ENCODE results near the gene RBP5.
A peak's percentile ranks its signal among the peaks of the same experiment; 100 is the strongest.
"Not testable (repeated sequence)": the region's sequence is repeated elsewhere in the genome, so short reads cannot be mapped to it uniquely, and the experiment has no call there.

RBP5 gene

GRCh38 chr12:7116196-7116595, 12.5 kb downstream of the RBP5 start:
- Histone ChIP-seq H3K9ac (ENCODE audit: low read length) (no peak overlapping the region), H3K27me3 (ENCODE audit: control insufficient read depth, insufficient read depth, low read length) (no peaks in the 10 kb centered on the region), H3K4me3 (ENCODE audit: low read length) (no peak overlapping the region), H3K36me3 (ENCODE audit: control insufficient read depth, insufficient read depth, low read length) (no peaks in the 10 kb centered on the region), H3K9me3 (ENCODE audit: control insufficient read depth, low read length) (no peaks in the 10 kb centered on the region), H3K4me1 (ENCODE audit: control insufficient read depth, insufficient read depth, low read length) (no peaks in the 10 kb centered on the region)

- Histone ChIP-seq H3K36me3 (ENCODE audit: control insufficient read depth, insufficient read depth, low read length) (no peaks in the 10 kb centered on the region), H3K27me3 (ENCODE audit: control insufficient read depth, insufficient read depth, low read length) (no peaks in the 10 kb centered on the region), H3K4me1 (ENCODE audit: control insufficient read depth, insufficient read depth, low read length) (no peaks in the 10 kb centered on the region), H3K4me3 (ENCODE audit: low read length) (no peak overlapping the region), H3K9me3 (ENCODE audit: control insufficient read depth, low read length) (no peaks in the 10 kb centered on the region), H3K9ac (ENCODE audit: low read length) (no peak overlapping the region)
Observed at GRCh38 chr12:7114851-7115250, 13.8 kb downstream of the RBP5 start.

GRCh38 chr12:7114008-7114407, 14.7 kb downstream of the RBP5 start:
- Histone ChIP-seq H3K27me3 (ENCODE audit: control insufficient read depth, insufficient read depth, low read length) (no peaks in the 10 kb centered on the region), H3K36me3 (ENCODE audit: control insufficient read depth, insufficient read depth, low read length) (no peaks in the 10 kb centered on the region), H3K9ac (ENCODE audit: low read length) (no peak overlapping the region), H3K4me1 (ENCODE audit: control insufficient read depth, insufficient read depth, low read length) (peaks cover 6% of the 10 kb centered on the region), H3K4me3 (ENCODE audit: low read length) (no peak overlapping the region), H3K9me3 (ENCODE audit: control insufficient read depth, low read length) (no peaks in the 10 kb centered on the region)

- peaks cover 6% of the 10 kb centered on the region for H3K4me1 ChIP-seq (ENCODE audit: control insufficient read depth, insufficient read depth, low read length)
- no peaks in the 10 kb centered on the region for H3K36me3 ChIP-seq (ENCODE audit: control insufficient read depth, insufficient read depth, low read length)
Observed at GRCh38 chr12:7113389-7113871, 15.3 kb downstream of the RBP5 start.

GRCh38 chr12:7112041-7112440, 16.6 kb downstream of the RBP5 start:
- peaks cover 6% of the 10 kb centered on the region for H3K4me1 ChIP-seq (ENCODE audit: control insufficient read depth, insufficient read depth, low read length)
- H3K9me3 ChIP-seq (ENCODE audit: control insufficient read depth, low read length) = no peaks in the 10 kb centered on the region
- no peaks in the 10 kb centered on the region for H3K36me3 ChIP-seq (ENCODE audit: control insufficient read depth, insufficient read depth, low read length)
- H3K9ac ChIP-seq (ENCODE audit: low read length) = no peak overlapping the region
- H3K27me3 ChIP-seq (ENCODE audit: control insufficient read depth, insufficient read depth, low read length) = no peaks in the 10 kb centered on the region
- no peak overlapping the region for H3K4me3 ChIP-seq (ENCODE audit: low read length)

More at GRCh38 chr12:7113389-7113871, 15.3 kb downstream of the RBP5 start:
- Histone ChIP-seq H3K4me3 (ENCODE audit: low read length) (no peak overlapping the region), H3K27me3 (ENCODE audit: control insufficient read depth, insufficient read depth, low read length) (no peaks in the 10 kb centered on the region), H3K9ac (ENCODE audit: low read length) (no peak overlapping the region), H3K9me3 (ENCODE audit: control insufficient read depth, low read length) (no peaks in the 10 kb centered on the region)

- H3K9me3 ChIP-seq (ENCODE audit: control insufficient read depth, low read length) = no peaks in the 10 kb centered on the region
- no peaks in the 10 kb centered on the region for H3K27me3 ChIP-seq (ENCODE audit: control insufficient read depth, insufficient read depth, low read length)
- H3K4me3 ChIP-seq (ENCODE audit: low read length) = no peak overlapping the region
- peaks cover 6% of the 10 kb centered on the region for H3K4me1 ChIP-seq (ENCODE audit: control insufficient read depth, insufficient read depth, low read length)
- no peaks in the 10 kb centered on the region for H3K36me3 ChIP-seq (ENCODE audit: control insufficient read depth, insufficient read depth, low read length)
- H3K9ac ChIP-seq (ENCODE audit: low read length) = no peak overlapping the region
Observed at GRCh38 chr12:7110661-7111060, 18.0 kb downstream of the RBP5 start.

GRCh38 chr12:7109572-7109920, 19.1 kb downstream of the RBP5 start:
- H3K4me1 ChIP-seq (ENCODE audit: control insufficient read depth, insufficient read depth, low read length) = peaks cover 6% of the 10 kb centered on the region
- no peaks in the 10 kb centered on the region for H3K36me3 ChIP-seq (ENCODE audit: control insufficient read depth, insufficient read depth, low read length)
- H3K9me3 ChIP-seq (ENCODE audit: control insufficient read depth, low read length) = no peaks in the 10 kb centered on the region
- no peaks in the 10 kb centered on the region for H3K27me3 ChIP-seq (ENCODE audit: control insufficient read depth, insufficient read depth, low read length)
- peak overlapping the region; percentile 95 for H3K9ac ChIP-seq (ENCODE audit: low read length)
- no peak overlapping the region for H3K4me3 ChIP-seq (ENCODE audit: low read length)

GRCh38 chr12:7108796-7109571, 19.7 kb downstream of the RBP5 start, which contains the start of gene C1RL:
TSS of gene C1RL (minus strand) at chr12:7109214. CDS start at chr12:7109180, 34 bp downstream.
- Histone ChIP-seq H3K36me3 (ENCODE audit: control insufficient read depth, insufficient read depth, low read length) (no peaks in the 10 kb centered on the region), H3K27me3 (ENCODE audit: control insufficient read depth, insufficient read depth, low read length) (no peaks in the 10 kb centered on the region), H3K9ac (ENCODE audit: low read length) (peak within 1 kb of the TSS; percentile 95), H3K4me3 (ENCODE audit: low read length) (peak within 1 kb of the TSS; percentile 66), H3K4me1 (ENCODE audit: control insufficient read depth, insufficient read depth, low read length) (peaks cover 6% of the 10 kb centered on the region), H3K9me3 (ENCODE audit: control insufficient read depth, low read length) (no peaks in the 10 kb centered on the region)

- H3K4me3 ChIP-seq (ENCODE audit: low read length) = peak overlapping the region; percentile 66
- peaks cover 6% of the 10 kb centered on the region for H3K4me1 ChIP-seq (ENCODE audit: control insufficient read depth, insufficient read depth, low read length)
- H3K27me3 ChIP-seq (ENCODE audit: control insufficient read depth, insufficient read depth, low read length) = no peaks in the 10 kb centered on the region
- peak overlapping the region; percentile 95 for H3K9ac ChIP-seq (ENCODE audit: low read length)
- H3K36me3 ChIP-seq (ENCODE audit: control insufficient read depth, insufficient read depth, low read length) = no peaks in the 10 kb centered on the region
- H3K9me3 ChIP-seq (ENCODE audit: control insufficient read depth, low read length) = no peaks in the 10 kb centered on the region
Observed at GRCh38 chr12:7108003-7108795, 20.5 kb downstream of the RBP5 start.

- peak overlapping the region; percentile 95 for H3K9ac ChIP-seq (ENCODE audit: low read length)
- H3K9me3 ChIP-seq (ENCODE audit: control insufficient read depth, low read length) = no peaks in the 10 kb centered on the region
- H3K27me3 ChIP-seq (ENCODE audit: control insufficient read depth, insufficient read depth, low read length) = no peaks in the 10 kb centered on the region
- H3K4me3 ChIP-seq (ENCODE audit: low read length) = peak overlapping the region; percentile 66
- peaks cover 6% of the 10 kb centered on the region for H3K4me1 ChIP-seq (ENCODE audit: control insufficient read depth, insufficient read depth, low read length)
- H3K36me3 ChIP-seq (ENCODE audit: control insufficient read depth, insufficient read depth, low read length) = no peaks in the 10 kb centered on the region
Observed at GRCh38 chr12:7107636-7108002, 21.1 kb downstream of the RBP5 start.

- H3K4me3 ChIP-seq (ENCODE audit: low read length); H3K36me3 ChIP-seq (ENCODE audit: control insufficient read depth, insufficient read depth, low read length); H3K4me1 ChIP-seq (ENCODE audit: control insufficient read depth, insufficient read depth, low read length): not testable (repeated sequence)
Observed at GRCh38 chr12:7107181-7107580, 21.5 kb downstream of the RBP5 start.

GRCh38 chr12:7106082-7106481, 22.6 kb downstream of the RBP5 start:
- Histone ChIP-seq H3K9me3 (ENCODE audit: control insufficient read depth, low read length) (no peaks in the 10 kb centered on the region), H3K4me1 (ENCODE audit: control insufficient read depth, insufficient read depth, low read length) (peaks cover 6% of the 10 kb centered on the region), H3K9ac (ENCODE audit: low read length) (no peak overlapping the region), H3K4me3 (ENCODE audit: low read length) (no peak overlapping the region), H3K36me3 (ENCODE audit: control insufficient read depth, insufficient read depth, low read length) (no peaks in the 10 kb centered on the region), H3K27me3 (ENCODE audit: control insufficient read depth, insufficient read depth, low read length) (no peaks in the 10 kb centered on the region)

More at GRCh38 chr12:7107181-7107580, 21.5 kb downstream of the RBP5 start:
- H3K27me3 ChIP-seq (ENCODE audit: control insufficient read depth, insufficient read depth, low read length); H3K9ac ChIP-seq (ENCODE audit: low read length); H3K9me3 ChIP-seq (ENCODE audit: control insufficient read depth, low read length): not testable (repeated sequence)

Measured in mucosa of stomach (tissue), 1 donor.